Astrocyte of the hippocampus (primary cell): ENCODE measurements around the gene TBC1D2.

Experiments
- DNase-seq: peaks from one replicate; pipeline ENCODE4 v3.0.0; 2011; ENCODE audit warnings: low read depth, low spot score

TBC1D2 gene

DNA sequence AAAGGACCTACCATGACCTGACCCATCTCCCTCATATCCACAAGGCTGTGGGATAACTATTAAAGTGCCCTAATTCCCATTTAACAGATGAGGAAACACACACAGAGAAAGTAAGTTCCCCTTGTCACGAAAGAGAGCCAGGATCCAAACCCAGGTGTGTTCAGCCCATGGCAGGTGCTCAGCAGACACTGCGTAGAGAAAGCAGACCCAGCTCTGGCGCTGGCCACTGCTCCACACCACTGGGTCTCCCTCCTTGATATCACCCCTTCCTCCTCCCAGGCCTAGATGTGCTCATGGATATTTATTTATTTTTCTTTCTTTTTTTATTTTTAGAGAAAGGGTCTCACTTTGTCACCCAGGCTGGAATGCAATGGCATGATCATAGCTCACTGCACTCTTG is 39.1 kb downstream of the TBC1D2 start:
- no peak for DNase-seq

DNA sequence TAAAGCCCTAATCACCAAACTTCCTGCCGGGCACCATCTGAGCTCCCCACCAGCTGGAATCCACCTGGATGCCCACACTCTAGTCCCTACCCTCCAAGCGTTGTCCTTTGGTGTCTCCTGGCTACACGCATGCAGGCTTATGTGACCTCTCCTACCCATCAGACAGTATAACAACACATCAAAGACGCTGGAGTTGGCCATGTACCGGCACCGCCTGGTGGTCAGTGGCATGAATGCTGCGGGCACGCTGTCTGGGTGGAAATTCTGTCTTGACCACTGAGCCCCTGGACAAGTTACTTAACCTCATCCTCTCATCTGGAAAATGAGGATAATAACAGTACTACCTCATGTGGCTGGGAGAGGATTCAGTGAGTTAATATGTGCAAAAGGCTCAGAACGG is 39.6 kb downstream of the TBC1D2 start:
- DNase-seq = peak; percentile 24

DNA sequence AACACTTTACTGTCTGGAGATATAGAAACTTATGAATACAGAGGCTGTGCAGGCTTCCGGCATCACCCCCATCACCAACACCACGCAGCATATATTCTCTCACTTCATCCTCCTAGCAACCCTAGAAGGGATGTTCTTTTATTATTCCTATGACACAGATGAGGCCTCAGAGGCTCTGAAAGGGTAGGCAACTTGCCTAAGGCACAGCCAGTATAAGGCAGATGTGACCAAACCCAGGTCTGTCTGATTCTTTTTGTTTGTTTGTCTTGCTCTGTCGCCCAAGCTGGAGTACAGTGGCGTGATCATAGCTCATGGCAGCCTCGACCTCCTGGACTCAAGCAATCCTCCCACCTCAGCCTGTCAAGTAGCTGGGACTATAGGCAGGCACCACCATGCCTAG is 40.2 kb downstream of the TBC1D2 start:
- DNase-seq = no peak

DNA sequence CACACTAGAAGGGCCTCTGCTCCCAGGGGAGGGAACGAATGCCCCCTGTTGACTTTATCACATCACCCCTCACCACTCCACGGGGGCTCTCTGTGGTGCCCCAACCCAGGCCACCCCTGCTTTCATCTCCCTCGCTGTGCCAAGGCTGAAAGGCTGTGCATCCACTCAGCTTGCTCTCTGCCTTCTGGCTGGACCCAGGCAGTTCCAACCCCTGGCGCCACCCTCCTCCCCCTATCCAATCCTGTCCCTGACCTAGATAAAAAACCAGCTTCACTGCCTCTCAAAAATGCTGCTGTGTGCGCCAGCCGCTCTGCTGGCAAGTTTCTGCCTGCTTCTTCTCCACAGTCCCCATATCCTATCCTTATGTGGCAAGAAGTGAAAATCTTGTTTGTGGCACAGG is 40.6 kb downstream of the TBC1D2 start:
- no peak for DNase-seq

DNA sequence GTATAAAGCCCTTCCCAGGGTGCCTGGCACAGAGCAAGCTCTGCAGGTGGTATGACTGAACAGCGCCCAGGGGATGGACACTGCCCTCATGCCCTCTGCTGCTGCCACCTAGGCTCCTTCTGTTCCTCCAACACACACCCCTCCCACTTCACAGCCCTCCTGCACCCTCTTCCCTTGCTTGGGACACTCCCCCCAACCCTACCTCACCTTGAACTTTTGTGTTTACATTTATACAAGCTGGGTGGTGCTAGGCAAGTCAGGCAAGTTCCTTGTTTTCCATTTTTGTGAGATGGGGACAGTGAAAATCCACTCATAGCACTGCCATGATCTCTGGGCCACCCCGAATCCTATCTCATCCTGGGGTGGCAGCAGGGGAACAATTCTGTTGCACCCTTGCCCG is 44.2 kb downstream of the TBC1D2 start:
- no peak for DNase-seq

DNA sequence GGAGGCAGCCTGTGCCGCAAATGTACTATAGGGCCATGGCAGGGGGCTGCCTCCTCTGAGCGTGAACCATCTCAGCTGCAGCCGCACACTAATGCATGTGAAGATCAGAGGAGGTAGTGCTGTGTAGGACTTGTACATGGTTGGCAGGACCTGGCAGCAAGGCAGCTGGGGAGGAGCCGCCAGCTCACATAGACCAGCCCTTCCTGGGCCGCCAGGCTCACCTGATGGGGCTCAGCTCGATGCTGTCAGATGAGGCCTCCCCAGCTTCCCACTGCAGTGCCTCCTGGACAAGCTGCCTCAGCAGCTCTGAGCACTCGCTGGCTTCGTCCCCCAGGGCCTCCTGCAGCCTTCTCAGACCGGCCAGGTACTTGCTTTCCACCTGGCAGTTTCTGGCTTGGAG is 45.0 kb downstream of the TBC1D2 start:
- no peak for DNase-seq

DNA sequence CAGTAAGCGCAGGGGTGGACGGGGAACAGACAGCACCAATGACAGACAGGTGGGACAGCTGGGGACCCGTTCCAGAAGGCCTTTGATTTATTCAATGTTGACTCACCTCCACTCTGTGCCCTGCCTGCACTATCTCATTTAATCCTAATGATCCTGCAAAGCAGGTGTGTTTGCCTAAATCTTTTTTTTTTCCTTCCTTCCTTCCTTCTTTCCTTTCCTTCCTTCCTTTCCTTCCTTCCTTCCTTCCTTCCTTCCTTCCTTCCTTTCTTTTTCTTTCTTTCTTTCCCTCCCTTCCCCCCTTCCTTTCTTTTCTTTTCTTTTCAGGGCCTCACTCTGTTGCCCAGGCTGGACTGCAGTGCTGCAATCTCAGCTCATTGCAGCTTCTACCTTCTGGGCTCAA is 45.9 kb downstream of the TBC1D2 start:
- no peak for DNase-seq

DNA sequence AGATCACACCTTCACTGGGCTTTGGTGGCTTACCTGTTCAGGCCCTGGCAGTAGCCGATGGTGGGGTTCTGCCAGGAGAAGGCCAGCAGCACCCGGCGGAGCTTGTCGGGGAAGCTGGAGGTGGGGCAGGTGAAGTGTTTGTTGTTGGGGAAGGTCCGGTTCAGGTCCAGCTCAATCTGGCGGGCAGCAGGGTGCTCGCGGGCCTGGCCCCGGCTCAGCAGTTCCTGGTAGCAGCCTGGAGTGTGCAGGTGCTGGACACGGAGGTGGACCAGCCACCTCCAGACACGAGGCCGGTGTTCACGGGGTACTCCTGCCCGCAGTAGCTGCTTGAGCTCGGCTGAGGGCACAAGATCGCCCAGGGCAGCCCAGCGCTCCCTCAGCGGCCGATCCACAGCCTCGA is 46.8 kb downstream of the TBC1D2 start:
- no peak for DNase-seq

DNA sequence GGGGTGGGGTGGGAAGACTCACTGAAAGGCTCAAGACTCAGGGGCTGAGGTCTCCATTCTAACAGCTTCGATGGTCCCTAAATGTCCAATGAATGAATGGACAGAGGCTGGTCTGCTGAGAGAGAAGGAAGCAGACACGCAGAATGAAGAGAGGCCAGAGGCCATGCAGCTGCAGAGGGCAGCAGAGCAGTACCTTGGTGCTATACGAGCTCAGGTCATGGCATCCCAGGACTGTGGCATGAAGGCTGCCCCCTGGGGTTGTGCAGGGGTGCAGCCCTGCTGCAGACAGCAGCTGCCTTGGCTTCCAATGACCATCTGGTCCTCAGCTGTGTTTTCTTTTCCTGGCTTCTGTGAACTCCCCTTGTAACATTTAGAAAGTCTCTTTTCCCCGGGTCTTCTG is 47.8 kb downstream of the TBC1D2 start:
- no peak for DNase-seq

DNA sequence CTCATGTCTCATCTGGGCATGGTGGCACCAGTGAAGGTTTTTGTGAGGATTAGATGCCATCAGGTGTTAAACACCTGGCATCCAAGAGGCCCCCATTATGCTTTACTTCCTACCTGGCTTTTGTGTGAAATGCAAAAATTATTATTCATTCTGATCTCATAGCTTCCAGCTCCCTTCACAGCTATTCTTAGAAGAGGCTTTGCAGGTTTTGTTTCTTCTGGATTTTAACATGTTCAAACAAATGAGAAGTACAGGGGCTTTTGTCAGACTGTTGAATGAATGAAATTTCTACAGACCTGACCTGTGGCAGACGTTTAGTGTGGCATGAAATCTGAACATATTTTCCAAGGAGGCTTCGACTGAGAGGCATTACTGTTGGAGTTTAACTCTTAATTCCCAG is 48.7 kb downstream of the TBC1D2 start:
- DNase-seq = no peak

DNA sequence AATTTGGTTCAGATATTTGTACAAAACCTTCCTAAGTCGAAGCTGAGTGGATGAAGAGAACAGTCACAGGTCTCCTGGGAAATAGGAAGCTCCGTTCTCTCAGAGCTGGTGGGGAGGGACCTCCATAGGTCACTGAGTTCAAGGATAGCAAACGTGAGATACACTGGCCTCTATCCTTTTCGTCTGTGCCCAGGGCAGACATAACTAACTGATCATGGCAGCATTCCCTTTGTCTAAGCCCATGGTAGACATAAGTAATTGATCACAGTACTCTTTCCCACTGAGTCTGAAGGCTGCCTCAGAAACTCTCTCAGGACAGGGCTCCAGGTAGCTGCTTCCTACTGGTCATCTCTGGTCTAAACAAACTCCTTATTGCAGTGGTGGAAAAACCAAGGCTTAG is 50.8 kb downstream of the TBC1D2 start:
- DNase-seq = no peak

DNA sequence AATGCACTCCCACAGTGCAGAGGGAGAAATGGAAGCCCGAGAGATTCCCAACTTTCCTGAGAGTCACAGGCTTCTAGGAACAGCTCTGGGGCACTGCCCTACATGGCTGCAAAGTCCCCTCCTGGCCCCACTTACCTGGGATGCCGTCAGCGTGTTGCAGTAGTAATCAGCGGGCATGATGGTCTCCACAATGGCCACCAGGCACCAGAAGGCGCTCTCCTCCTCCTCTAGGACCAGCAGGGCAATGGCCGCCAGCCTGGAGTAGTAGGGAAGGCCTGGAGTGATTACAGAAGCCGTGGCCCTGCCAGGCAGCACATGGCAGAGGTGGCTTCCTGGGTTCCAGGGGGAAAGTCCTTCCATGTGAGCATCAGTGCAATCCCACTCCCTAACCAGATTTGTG is 52.3 kb downstream of the TBC1D2 start:
- no peak for DNase-seq

DNA sequence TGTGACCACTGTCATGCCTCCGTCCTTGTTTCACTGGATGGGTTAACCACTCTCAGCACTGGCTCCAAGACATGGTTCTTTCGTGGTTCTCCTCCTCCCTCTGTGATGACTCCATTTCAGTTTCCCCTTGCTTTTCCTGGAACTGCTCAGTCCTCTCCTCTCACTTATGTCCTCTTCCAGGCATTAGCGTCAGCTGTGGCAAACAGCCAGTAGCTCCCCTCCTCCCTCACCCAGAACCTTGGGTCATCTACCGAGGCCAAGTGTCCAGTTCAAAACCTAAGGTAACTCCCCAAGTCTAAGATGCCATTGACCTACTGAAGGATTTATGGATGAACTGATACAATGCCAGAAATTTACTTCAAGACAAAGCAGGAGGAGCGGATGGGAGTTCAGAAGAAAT is 53.2 kb downstream of the TBC1D2 start:
- no peak for DNase-seq

DNA sequence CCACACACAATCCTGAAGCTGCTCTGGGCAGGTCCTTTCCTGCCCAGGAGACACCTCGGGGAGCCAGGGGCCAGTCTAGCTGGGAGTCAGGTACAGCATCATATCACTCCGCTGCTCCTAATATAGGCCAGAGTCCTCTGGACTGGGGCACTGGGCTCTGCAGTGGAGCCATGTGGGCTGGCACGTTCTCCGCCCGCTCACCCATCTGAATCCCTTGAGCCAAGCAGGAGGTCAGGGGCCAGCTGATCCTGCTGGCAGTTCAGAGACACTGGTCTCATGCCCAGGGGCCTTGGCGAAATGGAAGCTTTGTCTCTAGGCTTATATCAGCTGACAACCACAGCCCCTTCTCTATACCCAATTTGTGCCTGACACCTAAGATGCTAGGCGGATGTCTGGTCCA is 53.7 kb downstream of the TBC1D2 start:
- DNase-seq = no peak

DNA sequence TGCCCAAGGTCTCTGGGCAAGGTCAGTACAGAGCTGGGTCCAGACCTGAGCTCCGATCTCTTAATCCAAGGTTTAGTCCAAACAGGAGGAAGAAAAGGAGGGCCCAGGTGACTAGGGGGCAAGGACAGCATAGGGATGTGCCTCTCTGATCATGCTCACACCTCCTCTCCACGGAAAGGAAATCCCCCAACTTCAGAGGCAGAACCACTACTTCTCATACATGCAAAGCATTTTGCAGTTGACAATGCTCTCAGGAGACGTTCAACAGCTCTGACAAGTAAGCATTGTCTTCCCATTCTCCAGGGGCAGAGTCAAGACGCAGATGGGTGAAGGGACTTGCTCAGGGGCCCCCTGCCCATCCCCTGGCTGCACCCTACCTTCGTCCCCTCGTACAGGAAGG is 54.3 kb downstream of the TBC1D2 start:
- no peak for DNase-seq

DNA sequence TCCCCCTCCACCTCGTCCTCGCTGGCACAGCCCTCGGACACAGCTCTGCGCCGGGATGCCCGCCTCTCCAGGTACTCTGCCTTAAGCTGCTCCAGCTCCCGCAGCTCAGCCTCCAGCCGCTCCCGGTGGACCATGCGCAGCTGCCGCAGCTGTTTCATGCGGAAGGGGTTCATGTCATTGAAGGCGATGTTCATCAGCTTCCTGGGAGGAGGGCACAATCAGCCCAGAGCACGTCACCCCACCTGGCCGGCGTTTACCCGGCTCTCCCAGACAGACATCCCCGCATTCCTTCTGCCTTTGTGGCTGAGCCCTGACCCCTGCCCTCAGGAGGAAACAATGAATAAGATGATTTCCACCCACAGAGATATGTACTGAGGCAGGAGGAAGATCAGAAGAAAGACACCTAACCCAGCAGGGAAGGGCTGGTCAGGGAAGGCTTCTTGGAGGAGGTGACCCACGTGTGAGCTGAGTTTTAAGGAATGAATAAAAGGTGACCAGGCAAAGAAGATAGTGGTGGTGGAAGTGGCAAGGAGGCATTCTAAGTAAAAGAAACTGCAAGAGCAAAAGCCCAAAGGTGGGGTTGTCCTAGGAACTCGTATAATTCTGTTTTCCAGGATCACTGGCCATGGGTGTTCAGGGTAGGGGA is 55.9 kb downstream of the TBC1D2 start:
- DNase-seq = no peak

DNA sequence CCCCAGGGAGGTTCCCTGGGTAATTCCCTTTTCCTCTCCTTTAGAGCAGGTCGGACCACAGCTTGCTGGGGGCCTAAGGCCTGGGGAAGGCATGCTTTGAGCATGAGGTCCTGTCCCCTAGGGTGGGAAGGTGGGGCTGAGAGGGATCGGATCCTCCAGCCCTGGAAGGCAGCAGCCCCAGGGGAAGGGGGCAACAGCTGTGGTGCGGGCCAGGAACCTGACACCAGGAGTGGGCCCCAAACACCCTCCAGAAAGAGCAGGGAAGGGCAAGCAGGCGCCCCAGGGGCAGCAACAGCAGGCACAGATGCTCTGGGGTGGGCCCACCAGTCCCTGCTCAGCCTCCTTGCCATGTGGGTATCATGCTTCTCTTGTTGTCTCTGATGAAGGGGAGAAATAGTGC is 59.8 kb downstream of the TBC1D2 start:
- DNase-seq = no peak

DNA sequence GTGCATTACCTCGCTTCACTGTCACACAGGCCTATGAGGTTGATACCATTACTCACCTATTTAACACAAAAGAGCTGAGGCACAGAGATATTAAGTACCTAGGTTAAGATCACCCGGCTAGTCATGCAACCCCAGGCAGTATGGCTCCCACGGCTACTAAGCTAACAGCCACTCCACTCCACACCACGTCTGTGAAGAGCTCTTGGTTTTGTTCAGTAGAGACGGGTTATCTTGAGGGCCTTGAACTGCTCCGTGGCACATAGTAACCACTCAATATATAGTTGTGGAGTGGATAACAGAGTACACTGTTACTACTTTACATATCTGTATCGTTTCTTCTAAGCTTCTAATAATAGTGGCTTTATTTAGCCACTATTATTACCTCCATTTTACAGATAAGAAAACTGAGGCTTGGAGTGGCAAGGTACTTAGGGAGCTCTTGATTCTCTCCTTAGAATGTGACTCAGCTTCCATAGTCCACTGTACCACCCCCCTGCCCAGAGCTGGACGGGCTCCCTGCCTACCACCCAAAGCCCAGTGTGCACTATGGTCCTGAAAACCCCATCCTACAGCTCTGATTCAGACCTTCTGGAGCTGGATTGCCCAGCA is 62.0 kb downstream of the TBC1D2 start:
- no peak for DNase-seq

DNA sequence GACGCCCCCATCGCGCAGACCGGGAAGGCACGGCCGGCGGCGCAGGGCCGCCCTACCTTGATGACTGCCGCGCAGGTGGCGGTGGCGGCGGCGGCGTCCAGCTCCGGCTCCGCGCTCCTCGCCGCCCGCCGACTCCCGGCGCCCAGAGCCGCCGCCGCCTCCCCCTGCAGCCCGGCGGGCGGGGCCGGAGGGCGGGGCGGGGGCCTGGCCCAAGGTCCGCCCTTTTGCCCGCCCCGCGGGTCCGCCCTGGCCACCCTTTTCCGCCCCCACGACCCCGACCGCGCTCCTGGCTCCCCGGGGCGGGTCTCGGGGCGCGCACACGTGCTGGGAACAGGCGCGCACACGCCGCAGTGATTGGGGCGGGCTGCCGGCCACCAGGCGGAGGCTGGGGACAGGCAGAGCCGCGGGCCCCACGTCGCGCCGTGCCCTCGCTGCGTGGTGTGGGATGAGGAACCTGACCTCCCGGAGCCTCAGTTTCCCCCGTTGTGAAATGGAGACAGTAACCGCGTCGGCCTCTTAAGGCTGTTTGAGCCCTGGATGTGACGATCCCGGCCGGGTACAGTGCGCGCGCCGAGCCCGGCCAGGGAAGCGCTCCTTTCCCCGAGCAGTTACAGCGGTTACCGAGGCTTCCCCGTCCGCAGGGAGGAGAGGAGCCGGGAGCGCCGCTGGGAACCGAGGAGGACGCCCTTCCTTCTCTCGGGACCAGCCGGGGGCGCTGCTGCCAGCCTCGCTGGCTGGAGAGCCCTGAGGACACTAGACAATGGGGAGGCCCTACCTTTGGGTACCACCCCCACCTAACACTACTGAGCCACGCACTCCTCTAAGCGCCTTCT is 62.7 kb downstream of the TBC1D2 start, which contains the start of gene CORO2A:
TSS of gene CORO2A (minus strand) at position 135 of the 833 bp plus-strand sequence. CDS start 34,977 bp downstream, outside the sequence.
- peak; percentile 89 for DNase-seq

DNA sequence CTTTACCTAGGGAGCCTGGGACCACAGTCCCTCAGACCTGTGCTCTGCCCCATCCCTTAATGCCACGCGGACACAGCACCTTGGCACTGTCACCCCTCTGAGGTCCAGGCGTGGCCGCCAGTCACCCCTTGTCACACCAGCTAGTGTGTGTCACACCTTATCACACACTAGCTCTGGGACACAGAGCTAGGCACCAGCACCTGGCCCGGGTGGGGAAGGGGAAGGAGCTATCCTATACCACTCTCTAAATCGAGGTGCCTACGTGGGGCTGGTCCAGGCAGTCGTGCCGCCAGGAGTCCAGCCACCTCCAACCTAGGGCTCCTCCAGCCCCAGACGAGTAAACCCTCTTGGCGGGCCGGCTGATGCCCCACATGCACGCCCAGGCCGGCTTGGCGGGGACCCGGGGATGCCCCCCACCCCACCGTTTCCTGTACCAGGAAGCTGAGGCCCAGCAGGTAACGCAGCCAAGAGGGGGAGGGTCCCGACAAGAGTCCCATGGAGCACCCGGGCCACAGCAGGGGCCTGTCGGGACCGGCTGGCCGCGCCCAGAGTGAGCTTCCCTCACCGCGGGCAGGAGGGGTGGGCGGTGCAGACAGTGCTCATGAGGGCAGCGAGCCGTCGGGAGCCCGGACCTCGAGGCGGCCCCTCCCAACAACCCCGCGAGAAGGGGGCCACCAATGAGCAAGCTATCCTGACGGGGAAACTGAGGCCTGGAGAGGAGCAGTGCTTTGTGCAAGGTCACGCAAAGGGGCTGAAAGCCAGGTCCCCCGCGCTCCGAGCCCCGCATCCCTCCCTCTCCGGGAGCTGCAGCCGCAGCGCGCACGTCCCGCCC is 63.6 kb downstream of the TBC1D2 start:
- DNase-seq = peak; percentile 32

DNA sequence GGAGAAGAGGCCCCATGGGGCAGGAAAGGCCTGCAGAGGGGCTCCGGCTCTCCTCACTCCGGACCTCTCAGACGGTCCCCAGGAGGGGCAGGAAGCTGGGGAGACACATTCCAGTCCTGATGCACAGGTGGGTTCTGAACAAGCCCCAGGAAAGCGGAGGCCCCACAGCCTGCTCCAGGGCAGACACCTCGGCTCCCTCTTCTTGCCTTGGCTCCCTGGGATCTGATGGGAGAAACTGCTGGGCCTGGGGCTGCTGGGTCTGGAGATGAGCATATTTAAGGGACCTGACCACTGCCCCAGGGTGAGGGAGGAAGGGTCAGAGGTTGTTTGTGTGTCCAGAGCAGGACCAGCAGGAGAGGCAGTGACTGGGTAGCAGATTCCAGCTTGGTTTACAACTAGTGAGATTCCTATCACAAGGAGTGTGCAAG is 64.3 kb downstream of the TBC1D2 start:
- DNase-seq = no peak

DNA sequence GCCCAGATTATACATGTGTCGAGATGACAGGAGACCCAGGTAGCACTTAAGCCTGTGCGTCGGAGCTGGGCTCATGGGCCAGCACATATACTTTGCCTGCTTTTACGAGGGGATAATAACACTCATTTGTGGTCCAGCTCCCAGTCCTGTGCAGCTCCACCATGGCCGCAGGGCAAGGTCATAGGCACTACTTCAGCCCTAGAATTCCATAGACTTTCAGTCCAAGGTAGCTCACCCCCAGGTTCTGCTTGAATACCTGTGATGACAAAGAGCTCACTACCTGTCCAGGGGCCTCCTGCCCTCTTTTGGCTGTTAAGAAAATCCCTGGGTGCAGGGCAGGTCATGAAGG is 64.7 kb downstream of the TBC1D2 start:
- no peak for DNase-seq
